ENCODE results near the gene PLTP. TPM values are rescaled to one million over a fixed set of nuclear protein-coding genes. Genes with fewer than 3 reads are reported as not detected.

PLTP gene
- total and polyA plus RNA-seq, 2 of the 13 experiments (the other 11 are each of a cell fraction or from before 2014, with no cell fraction given): 16.9 to 28.6 TPM

GRCh38 chr20:45934046-45934585, 22.2 kb upstream of the PLTP start:
- in situ Hi-C loops (cut with HindIII; ENCODE audit: extremely low pct_ligation_motif_present, low pct_unique_long_range_greater_than_20kb): loop anchor here (5.0 kb wide), 1 partner anchor 42 kb away; the partner anchor contains the start of genes CTSA and NEURL2
- ATAC-seq: peak; percentile 27
- POLR2A ChIA-PET: interaction anchor here (0.7 to 5.9 kb wide), 25 partner anchors 9 to 590 kb away, joined by 3 to 201 read pairs (median 7); partner anchors contain the start of genes ACOT8, CTSA, DNTTIP1 and NEURL2
- peak; percentile 95 for TF ChIP-seq ZNF761 (CRISPR knock-in tag; conservative IDR thresholded peaks at IDR 0.05)
- TF ChIP-seq HOXD1 (CRISPR knock-in tag; IDR thresholded peaks at IDR 0.05): no peak
- peak; percentile 73; the same call in 1 of the 2 replicates for TF ChIP-seq GTF3A (CRISPR knock-in tag; conservative IDR thresholded peaks at IDR 0.05)
- TF ChIP-seq ZNF781 (CRISPR knock-in tag; IDR thresholded peaks at IDR 0.05; ENCODE audit: borderline replicate concordance, not compliant biosample characterization): no peak
- no peak for TF ChIP-seq PHF20 (CRISPR knock-in tag; IDR thresholded peaks at IDR 0.05)
- TF ChIP-seq SP4 (CRISPR knock-in tag; IDR thresholded peaks at IDR 0.05): no peak
- TF ChIP-seq NR3C1 (CRISPR knock-in tag; IDR thresholded peaks at IDR 0.05): 0 out of 2 replicates have a peak, but pooled peaks have one; percentile 89
- TF ChIP-seq ZSCAN29 (CRISPR knock-in tag; conservative IDR thresholded peaks at IDR 0.05): peak; percentile 89
- TF ChIP-seq ZNF10 (CRISPR knock-in tag; IDR thresholded peaks at IDR 0.05; ENCODE audit: borderline replicate concordance, low read depth): no peak
- peak; percentile 77 for TF ChIP-seq CREBL2 (CRISPR knock-in tag; IDR thresholded peaks at IDR 0.05; ENCODE audit: borderline replicate concordance)
- TF ChIP-seq MZF1 (CRISPR knock-in tag; IDR thresholded peaks at IDR 0.05; ENCODE audit: borderline replicate concordance): peak; percentile 18; the same call in 1 of the 2 replicates
- peak; percentile 85; the same call in 1 of the 2 replicates for TF ChIP-seq ZNF501 (CRISPR knock-in tag; IDR thresholded peaks at IDR 0.05)
- no peak for TF ChIP-seq TAF1 (CRISPR knock-in tag; IDR thresholded peaks at IDR 0.05)
- no peak; the same call in 1 of the 2 replicates for TF ChIP-seq ZNF331 (CRISPR knock-in tag; IDR thresholded peaks at IDR 0.05)
- TF ChIP-seq, protein P1, sequence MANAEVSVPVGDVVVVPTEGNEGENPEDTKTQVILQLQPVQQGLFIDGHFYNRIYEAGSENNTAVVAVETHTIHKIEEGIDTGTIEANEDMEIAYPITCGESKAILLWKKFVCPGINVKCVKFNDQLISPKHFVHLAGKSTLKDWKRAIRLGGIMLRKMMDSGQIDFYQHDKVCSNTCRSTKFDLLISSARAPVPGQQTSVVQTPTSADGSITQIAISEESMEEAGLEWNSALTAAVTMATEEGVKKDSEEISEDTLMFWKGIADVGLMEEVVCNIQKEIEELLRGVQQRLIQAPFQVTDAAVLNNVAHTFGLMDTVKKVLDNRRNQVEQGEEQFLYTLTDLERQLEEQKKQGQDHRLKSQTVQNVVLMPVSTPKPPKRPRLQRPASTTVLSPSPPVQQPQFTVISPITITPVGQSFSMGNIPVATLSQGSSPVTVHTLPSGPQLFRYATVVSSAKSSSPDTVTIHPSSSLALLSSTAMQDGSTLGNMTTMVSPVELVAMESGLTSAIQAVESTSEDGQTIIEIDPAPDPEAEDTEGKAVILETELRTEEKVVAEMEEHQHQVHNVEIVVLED (CRISPR knock-in tag; IDR thresholded peaks at IDR 0.05; ENCODE audit: borderline replicate concordance): peak; percentile 90; the same call in 1 of the 2 replicates
- TF ChIP-seq ZNF460 (CRISPR knock-in tag; IDR thresholded peaks at IDR 0.05; ENCODE audit: borderline replicate concordance): 0 out of 2 replicates have a peak, but pooled peaks have one; percentile 30
- 0 out of 2 replicates have a peak, but pooled peaks have one; percentile 27 for TF ChIP-seq ZNF367 (CRISPR knock-in tag; IDR thresholded peaks at IDR 0.05; ENCODE audit: borderline replicate concordance)
- no peak for TF ChIP-seq TOE1 (CRISPR knock-in tag; IDR thresholded peaks at IDR 0.05)
- TF ChIP-seq ZNF263 (CRISPR knock-in tag; IDR thresholded peaks at IDR 0.05): no peak
- TF ChIP-seq YEATS4 (CRISPR knock-in tag; IDR thresholded peaks at IDR 0.05; ENCODE audit: borderline replicate concordance): no peak
- peak; percentile 36; the same call in 1 of the 2 replicates for TF ChIP-seq HDAC2 (CRISPR knock-in tag; IDR thresholded peaks at IDR 0.05)
- no peak; the same call in 1 of the 2 replicates for TF ChIP-seq ZNF264 (CRISPR knock-in tag; IDR thresholded peaks at IDR 0.05)
- no peak for TF ChIP-seq RBFOX2 (IDR thresholded peaks at IDR 0.05; ENCODE audit: low read depth, low read length)

More at GRCh38 chr20:45934046-45934585, 22.2 kb upstream of the PLTP start:
- H3K4me3 ChIP-seq (replicated peaks in 1 of 3; ENCODE audit: insufficient read depth in 1 of 3, low read depth in 2 of 3, low read length in 3 of 3): peak overlapping the region; percentile 92 to 97 (median 95)
- H2AFZ ChIP-seq (ENCODE audit: low read length): no peak overlapping the region
- H3K27me3 ChIP-seq (ENCODE audit: control insufficient read depth in 1 of 2, insufficient read depth in 2 of 2, low read length in 2 of 2): no peaks in the 10 kb centered on the region; a peak in 1 of 5 replicates
- WGBS (ENCODE audit: low lambda C conversion rate): 2% methylated on average over 27 of the region's 34 CpGs
- FAIRE-seq (no peak), DNase-seq (ENCODE audit: low spot score) (no peak)
- H3K9me3 ChIP-seq (ENCODE audit: low read length): no peaks in the 10 kb centered on the region
- peaks cover 24% of the 10 kb centered on the region for H3K79me2 ChIP-seq (ENCODE audit: insufficient read depth, low read length)
- peaks cover 19 to 21% of the 10 kb centered on the region in 2 experiments; a peak in 4 of 5 replicates for H3K36me3 ChIP-seq (replicated peaks in 1 of 2; ENCODE audit: control insufficient read depth in 1 of 2, insufficient read depth in 2 of 2, low read length in 2 of 2)
- H3K9ac ChIP-seq (ENCODE audit: insufficient read depth, low read depth, low read length): peak overlapping the region; percentile 100
- intact Hi-C loops (cut with micrococcal nuclease; ENCODE audit: unreplicated experiment): loop anchor here (2.0 to 5.0 kb wide), 4 partner anchors 38 to 102 kb away; partner anchors contain the start of genes ACOT8, CTSA, NEURL2 and SNX21
- CTCF ChIA-PET (ENCODE audit: low intra/inter-chr PET ratio, low total read pairs): interaction anchor here (0.9 to 1.2 kb wide), 2 partner anchors 12 to 29 kb away, joined by 3 read pairs; no protein-coding TSS in a partner anchor
- H3K27ac ChIP-seq (ENCODE audit: extremely low read length, insufficient read depth, low read length): peak overlapping the region; percentile 97
- TSS peak; percentile 88 for BruUV-seq (replicated peaks)
- peaks cover 54% of the 10 kb centered on the region for H3K4me1 ChIP-seq (ENCODE audit: insufficient read depth, low read length)
- H4K20me1 ChIP-seq (ENCODE audit: insufficient read depth, low read length): no peaks in the 10 kb centered on the region
- peak overlapping the region; percentile 97 for H3K4me2 ChIP-seq (ENCODE audit: low read depth, low read length)

All from HepG2 (cell line).